Measurements from ENCODE around the gene FYN. TPM values are rescaled to one million over a fixed set of nuclear protein-coding genes. Genes with fewer than 3 reads are reported as not detected.

The FYN gene
- total RNA-seq, 1 donor = 91.9 TPM

DNA sequence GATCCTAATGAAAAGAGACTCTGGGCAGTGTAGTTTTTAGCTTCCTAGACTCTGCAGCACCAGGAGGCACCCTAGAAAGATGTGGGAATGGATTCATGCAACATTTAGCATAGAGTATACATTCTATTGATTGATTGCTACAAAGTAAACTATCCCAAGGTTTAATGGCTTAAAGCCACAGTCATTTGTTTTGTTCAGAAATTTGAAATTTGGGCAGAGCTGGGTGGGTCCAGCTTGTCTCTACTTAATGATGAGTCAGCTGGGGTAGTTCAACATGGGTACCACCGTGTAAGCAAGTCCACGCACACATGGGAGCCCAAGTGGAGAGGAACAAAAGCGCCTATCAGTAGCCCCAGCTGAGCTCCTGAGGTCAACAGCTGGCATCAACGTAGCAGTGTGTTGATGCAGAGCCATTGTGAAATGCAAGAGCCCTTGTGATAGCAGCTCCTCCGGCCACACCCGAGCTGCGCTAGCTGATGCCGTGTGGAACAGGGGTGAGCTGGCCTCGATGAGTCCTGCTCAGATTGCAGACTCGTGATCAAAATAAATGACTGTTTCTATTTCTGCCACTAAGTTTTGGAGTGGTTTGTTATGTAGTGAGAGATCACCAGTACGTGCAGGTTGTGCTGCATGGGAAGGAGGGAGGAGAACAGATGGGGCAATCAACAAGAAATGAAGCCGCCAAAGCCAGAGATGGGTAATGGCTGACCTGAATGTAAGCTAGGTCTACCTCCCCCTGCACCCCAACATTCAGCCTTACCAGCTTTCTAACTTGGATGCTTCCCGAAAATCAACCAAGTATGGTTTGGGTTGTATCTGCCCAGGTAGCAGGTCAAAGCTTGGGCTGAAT is 221.8 kb downstream of the FYN start:
- no peak for DNase-seq (ENCODE audit: low read depth)

DNA sequence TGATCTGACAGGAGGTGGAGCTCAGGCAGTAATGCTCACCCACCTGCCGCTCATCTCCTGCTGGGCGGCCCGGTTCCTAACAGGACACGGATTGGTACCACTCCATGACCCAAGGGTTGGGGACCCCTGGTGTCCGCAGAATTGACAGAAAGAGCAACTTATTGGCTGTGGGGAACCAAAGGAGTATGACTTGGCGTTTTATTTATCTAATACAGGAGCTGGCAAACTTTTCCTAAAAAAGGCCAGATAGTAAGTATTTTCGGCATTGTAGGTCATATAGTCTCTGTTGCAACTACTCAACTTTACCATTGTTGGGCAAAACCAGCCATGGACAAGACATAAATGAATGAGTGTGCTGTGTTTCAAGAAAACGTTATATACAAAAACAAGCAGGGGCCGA is 223.2 kb downstream of the FYN start:
- TF ChIP-seq, protein P1, sequence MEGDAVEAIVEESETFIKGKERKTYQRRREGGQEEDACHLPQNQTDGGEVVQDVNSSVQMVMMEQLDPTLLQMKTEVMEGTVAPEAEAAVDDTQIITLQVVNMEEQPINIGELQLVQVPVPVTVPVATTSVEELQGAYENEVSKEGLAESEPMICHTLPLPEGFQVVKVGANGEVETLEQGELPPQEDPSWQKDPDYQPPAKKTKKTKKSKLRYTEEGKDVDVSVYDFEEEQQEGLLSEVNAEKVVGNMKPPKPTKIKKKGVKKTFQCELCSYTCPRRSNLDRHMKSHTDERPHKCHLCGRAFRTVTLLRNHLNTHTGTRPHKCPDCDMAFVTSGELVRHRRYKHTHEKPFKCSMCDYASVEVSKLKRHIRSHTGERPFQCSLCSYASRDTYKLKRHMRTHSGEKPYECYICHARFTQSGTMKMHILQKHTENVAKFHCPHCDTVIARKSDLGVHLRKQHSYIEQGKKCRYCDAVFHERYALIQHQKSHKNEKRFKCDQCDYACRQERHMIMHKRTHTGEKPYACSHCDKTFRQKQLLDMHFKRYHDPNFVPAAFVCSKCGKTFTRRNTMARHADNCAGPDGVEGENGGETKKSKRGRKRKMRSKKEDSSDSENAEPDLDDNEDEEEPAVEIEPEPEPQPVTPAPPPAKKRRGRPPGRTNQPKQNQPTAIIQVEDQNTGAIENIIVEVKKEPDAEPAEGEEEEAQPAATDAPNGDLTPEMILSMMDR (IDR thresholded peaks at IDR 0.05; ENCODE audit: insufficient read depth, low read length) = no peak
- H3K4me3 ChIP-seq (ENCODE audit: low read depth, low read length) = no peak overlapping the region
- DNase-seq (ENCODE audit: low read depth) = no peak

More for the DNA sequence above, 221.8 kb downstream of the FYN start:
- no peak overlapping the region for H3K4me3 ChIP-seq (ENCODE audit: low read depth, low read length)
- TF ChIP-seq, protein P1 (IDR thresholded peaks at IDR 0.05; ENCODE audit: insufficient read depth, low read length) = no peak

DNA sequence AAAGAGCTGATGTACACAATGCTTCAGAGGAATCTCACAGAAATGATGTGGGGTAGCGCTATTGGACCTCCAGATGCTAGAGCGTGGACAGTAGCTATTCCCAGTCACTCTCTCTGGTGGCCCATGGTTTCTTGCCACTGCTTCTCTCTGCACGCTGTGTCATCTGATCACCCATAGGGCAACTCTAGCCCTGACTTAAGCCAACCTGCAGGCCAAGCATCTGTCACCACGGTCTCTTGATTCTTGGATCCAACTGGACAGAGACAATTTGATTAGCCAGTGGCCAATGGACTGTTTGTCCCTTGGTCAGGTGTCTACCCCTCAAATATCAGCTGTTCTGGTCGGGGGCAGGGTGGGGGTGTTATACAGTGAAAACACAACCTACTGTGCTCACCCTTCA is 225.2 kb downstream of the FYN start:
- TF ChIP-seq, protein P1 (IDR thresholded peaks at IDR 0.05; ENCODE audit: insufficient read depth, low read length) = no peak

DNA sequence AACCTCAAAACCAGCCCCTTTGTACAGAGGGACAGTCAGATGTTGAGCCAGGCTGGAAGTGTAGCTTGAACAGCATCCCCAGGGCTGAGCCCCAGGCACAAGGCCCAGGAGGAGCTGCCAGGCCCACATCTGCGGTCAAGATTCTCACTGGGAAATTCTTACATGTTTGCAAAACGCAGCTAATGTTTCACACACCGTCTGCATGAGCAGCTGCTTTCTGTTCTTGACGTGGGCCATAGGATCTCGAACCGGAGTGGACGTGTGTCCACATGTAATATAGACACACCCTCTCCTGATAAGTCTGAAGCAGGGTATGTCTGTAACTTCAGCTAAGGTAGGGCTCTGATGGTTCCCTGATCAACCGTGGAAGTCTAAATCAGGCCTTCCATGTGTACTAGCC is 226.3 kb downstream of the FYN start:
- peak; percentile 93 for DNase-seq (ENCODE audit: low read depth)
- H3K4me3 ChIP-seq (ENCODE audit: low read depth, low read length) = no peak overlapping the region
- TF ChIP-seq, protein P1 (IDR thresholded peaks at IDR 0.05; ENCODE audit: insufficient read depth, low read length) = no peak

More for the DNA sequence above, 225.2 kb downstream of the FYN start:
- no peak overlapping the region for H3K4me3 ChIP-seq (ENCODE audit: low read depth, low read length)
- DNase-seq (ENCODE audit: low read depth) = no peak

DNA sequence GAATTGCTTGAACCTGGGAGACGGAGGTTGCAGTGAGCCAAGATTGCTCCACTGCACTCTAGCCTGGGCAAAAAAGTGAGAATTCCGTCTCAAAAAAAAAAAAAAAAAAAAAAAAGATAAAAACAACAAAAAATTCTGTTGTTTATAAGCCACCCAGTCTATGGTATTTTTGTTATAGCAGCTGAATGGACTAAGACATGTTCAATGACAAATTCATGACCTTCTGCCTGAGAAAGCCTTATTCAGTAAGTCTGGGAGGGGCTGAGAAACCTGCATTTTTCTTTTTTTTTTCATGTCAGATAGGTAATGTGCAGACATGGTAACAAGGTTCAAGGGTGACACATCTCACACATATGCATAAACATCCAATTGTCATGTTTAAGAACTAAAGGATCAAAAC is 227.2 kb downstream of the FYN start:
- DNase-seq (ENCODE audit: low read depth) = no peak

DNA sequence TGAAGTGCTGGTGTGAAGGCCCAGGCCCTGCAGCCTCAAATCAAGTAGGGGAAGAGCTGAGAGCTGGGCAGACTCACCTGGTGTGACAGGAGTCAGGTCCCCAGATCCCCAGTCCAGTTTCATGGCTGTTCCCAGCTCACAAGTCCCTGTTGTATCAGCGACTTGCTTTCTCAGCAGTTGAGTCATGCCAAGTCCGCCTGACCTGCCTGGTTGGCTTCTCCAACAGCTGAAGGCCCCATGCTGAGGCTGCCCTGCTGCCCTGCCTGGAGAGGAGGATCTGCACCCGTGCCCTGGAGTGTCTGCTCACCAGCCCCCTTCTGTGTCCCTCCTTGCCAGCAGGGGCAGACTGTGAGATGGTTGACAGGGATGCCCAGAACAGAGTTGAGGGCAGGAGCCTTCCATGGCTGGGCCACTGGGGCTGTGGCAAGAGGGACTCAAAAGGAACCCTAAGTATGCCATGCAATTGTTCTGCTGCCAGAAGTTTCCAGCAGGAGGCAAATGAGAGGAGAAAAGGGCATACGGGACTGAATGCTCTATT is 228.3 kb downstream of the FYN start:
- H3K4me3 ChIP-seq (ENCODE audit: low read depth, low read length) = no peak overlapping the region
- no peak for DNase-seq (ENCODE audit: low read depth)
- TF ChIP-seq, protein P1 (IDR thresholded peaks at IDR 0.05; ENCODE audit: insufficient read depth, low read length) = no peak

More for the DNA sequence above, 227.2 kb downstream of the FYN start:
- no peak overlapping the region for H3K4me3 ChIP-seq (ENCODE audit: low read depth, low read length)
- TF ChIP-seq, protein P1 (IDR thresholded peaks at IDR 0.05; ENCODE audit: insufficient read depth, low read length) = no peak

Data from fibroblast of the aortic adventitia (primary cell).